ENCODE data around the gene SAPCD2.
"Not testable (repeated sequence)": the region's sequence is repeated elsewhere in the genome, so short reads cannot be mapped to it uniquely, and the experiment has no call there.

SAPCD2 gene

DNA sequence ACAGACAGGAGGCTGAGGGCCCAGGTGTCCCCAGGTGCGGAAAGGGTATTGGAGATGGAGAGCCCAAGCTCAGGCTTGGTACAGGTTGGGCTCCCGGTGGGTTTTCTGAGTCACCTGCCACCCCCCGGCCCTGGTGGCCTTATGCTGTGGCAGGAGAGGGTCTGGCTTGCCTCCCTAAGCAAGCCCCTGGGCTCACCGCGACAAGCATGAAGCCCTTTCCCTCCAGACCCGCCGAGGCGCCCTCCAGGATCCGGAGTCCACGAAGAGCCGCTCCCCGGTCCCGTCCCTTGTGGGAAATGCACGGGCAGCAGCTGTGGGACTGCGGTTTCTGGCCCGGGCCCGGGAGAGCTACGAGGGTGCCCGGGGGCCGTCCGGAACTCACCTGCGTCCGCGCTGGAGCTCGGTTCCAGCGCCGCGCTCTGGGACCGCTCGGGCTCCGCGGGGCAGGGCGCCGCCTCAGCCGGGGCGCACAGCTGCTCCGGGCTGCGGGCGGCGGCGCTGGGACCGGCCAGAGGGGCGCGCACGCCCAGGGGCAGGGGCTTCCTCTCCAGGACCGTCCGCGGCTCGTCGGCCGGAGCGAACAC is 757 bp downstream of the SAPCD2 start:
- Histone ChIP-seq H3K4me1 (ENCODE audit: control insufficient read depth, insufficient read depth, low read length) (peaks cover 13% of the 10 kb centered on the region), H3K9ac (ENCODE audit: low read length in 2 of 2) (no peak overlapping the region), H3K4me3 (ENCODE audit: low read length in 2 of 2) (no peak overlapping the region)

DNA sequence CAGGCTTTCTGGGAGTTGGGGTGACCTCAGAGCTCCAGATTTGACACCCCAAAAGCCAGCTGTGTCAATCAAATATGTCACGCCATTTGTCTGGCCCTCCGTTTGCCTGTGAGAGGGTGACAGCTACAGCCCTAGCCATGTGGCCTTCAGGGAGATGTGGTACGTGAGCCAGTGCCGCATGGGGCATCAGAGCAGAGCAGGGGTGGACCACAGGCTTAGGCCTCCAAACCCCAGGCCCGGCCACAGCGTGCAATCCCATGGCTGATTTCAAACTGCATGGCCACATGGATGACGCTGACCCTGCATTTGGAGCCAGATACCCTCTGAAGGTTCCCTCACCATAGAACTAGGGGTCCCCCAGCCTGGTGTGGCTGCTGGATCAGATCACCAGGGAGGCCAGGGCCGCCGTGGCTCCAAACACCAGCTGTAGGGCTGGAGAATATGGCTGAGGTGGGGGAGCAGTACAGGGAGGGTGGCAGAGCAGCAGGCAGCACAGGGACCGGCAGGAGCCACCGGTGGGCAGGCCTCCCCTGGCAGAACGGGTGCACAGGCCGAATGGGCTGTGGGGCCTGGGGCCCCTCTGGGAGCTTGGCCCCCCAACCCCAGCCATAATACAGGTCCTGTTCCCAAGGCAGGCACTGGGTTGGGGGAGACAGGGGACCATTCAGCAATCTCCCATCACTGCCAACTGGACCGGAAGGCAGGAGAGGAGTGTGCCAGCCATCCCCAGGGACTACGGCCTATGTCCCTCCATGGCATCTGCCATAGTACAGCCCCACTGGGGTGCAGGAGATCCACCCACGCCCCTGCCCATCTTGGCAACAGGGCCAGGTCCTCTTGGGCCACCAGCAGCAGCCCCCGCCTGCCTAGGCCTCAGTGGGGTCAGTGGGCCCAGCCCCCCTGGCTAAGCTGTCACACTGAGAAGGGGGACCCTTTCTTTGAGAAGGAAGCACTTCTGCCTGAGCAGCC is 1.5 kb downstream of the SAPCD2 start:
- H3K9ac ChIP-seq (ENCODE audit: low read length in 2 of 2): no peak overlapping the region
- H3K4me1 ChIP-seq (ENCODE audit: control insufficient read depth, insufficient read depth, low read length): peaks cover 16% of the 10 kb centered on the region
- no peak overlapping the region for H3K27ac ChIP-seq (ENCODE audit: low read length)
- no peaks in the 10 kb centered on the region for H3K36me3 ChIP-seq (ENCODE audit: control insufficient read depth in 2 of 2, insufficient read depth in 2 of 2, low read length in 2 of 2)
- no peak overlapping the region for H3K4me3 ChIP-seq (ENCODE audit: low read length in 2 of 2)
- peaks cover 17 to 28% of the 10 kb centered on the region in 2 donors for H3K27me3 ChIP-seq (ENCODE audit: control insufficient read depth in 1 of 2, insufficient read depth in 2 of 2, low read length in 2 of 2)
- no peaks in the 10 kb centered on the region for H3K9me3 ChIP-seq (ENCODE audit: control insufficient read depth in 2 of 2, low read length in 2 of 2)

More for the DNA sequence above, 757 bp downstream of the SAPCD2 start:
- Histone ChIP-seq H3K27me3 (ENCODE audit: control insufficient read depth in 1 of 2, insufficient read depth in 2 of 2, low read length in 2 of 2) (peaks cover 17 to 25% of the 10 kb centered on the region in 2 donors), H3K9me3 (ENCODE audit: control insufficient read depth in 2 of 2, low read length in 2 of 2) (no peaks in the 10 kb centered on the region), H3K27ac (ENCODE audit: low read length) (no peak overlapping the region), H3K36me3 (ENCODE audit: control insufficient read depth in 2 of 2, insufficient read depth in 2 of 2, low read length in 2 of 2) (no peaks in the 10 kb centered on the region)

DNA sequence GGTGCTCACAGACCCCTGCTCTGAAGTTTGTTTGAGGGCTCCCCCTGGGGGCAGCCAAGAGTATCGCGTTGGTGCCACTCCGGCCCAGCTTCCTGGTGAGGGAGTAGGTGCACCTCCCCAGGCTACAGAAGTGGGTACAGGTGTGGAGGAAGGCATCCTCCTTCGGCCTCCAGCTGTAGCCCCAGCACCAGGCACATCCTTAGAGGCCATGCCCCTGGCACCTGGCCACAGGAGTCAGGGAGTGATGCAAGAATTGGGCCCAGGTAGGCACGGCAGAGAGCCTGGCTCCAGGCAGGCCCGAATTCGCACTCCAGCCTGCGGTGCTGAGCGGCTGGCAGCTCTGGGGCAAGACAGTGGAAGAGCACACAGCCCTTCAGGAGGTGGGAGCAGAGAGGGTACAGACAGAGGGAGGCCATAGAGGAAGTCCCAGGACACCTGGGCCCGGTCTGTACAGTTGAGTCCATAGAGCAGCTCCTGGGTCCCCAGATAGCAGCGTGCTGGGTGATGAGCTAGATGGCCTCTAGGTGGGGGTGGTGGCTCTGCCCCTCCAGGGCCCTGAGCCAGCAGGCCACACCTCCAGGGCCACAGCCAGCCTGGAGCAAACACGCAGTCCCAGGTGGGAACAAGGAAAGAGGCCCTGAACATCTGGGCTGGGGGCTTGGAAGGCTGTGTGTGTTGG is 2.4 kb downstream of the SAPCD2 start:
- no peaks in the 10 kb centered on the region for H3K9me3 ChIP-seq (ENCODE audit: control insufficient read depth in 2 of 2, low read length in 2 of 2)
- H3K27ac ChIP-seq (ENCODE audit: low read length): no peak overlapping the region
- no peak overlapping the region for H3K9ac ChIP-seq (ENCODE audit: low read length in 2 of 2)
- no peaks in the 10 kb centered on the region for H3K36me3 ChIP-seq (ENCODE audit: control insufficient read depth in 2 of 2, insufficient read depth in 2 of 2, low read length in 2 of 2)
- peaks cover 17 to 30% of the 10 kb centered on the region in 2 donors for H3K27me3 ChIP-seq (ENCODE audit: control insufficient read depth in 1 of 2, insufficient read depth in 2 of 2, low read length in 2 of 2)
- H3K4me3 ChIP-seq (ENCODE audit: low read length in 2 of 2): no peak overlapping the region
- peaks cover 17% of the 10 kb centered on the region for H3K4me1 ChIP-seq (ENCODE audit: control insufficient read depth, insufficient read depth, low read length)

DNA sequence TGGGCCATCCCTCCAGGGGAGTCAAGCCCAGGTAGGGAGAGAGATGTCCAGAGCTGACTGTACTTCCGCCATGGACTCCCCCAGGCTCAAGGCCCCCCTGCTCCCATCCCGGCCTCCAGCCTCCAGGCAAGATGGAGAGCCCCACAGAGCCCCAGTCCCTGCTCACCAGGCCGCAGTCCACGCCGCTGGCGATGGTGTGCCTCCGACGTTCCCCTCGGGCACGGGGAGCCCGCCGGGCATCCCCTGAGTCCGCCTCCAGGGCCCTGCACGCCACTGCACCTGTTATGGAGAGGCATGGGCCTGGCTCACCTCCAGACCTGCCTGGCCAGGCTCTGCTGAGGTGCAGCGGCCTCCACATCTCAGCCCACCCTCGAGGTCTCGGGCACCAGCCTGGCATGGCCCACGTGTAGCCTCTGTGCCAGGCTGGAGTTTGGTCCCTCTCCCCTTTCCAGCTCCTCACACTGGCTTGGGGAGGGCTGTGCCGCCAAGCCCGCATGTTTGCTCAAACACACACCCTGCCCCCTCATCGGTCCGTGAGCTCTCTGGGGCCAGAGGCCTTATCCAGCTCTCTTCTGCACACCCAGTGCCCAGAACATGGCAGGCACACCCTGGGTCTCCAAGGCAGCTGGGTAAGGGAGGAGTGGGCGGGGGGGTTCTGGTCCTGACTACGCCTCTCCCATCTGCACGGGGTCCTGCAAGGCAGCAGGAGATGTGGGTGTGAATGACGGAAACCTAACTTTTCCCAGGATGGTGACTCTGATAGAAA is 4.1 kb downstream of the SAPCD2 start:
- H3K27me3 ChIP-seq (ENCODE audit: control insufficient read depth in 1 of 2, insufficient read depth in 2 of 2, low read length in 2 of 2): peaks cover 17 to 30% of the 10 kb centered on the region in 2 donors
- H3K9ac ChIP-seq (ENCODE audit: low read length in 2 of 2): no peak overlapping the region
- no peaks in the 10 kb centered on the region for H3K36me3 ChIP-seq (ENCODE audit: control insufficient read depth in 2 of 2, insufficient read depth in 2 of 2, low read length in 2 of 2)
- no peaks in the 10 kb centered on the region for H3K9me3 ChIP-seq (ENCODE audit: control insufficient read depth in 2 of 2, low read length in 2 of 2)
- peaks cover 16% of the 10 kb centered on the region for H3K4me1 ChIP-seq (ENCODE audit: control insufficient read depth, insufficient read depth, low read length)
- H3K27ac ChIP-seq (ENCODE audit: low read length): no peak overlapping the region
- no peak overlapping the region for H3K4me3 ChIP-seq (ENCODE audit: low read length in 2 of 2)

DNA sequence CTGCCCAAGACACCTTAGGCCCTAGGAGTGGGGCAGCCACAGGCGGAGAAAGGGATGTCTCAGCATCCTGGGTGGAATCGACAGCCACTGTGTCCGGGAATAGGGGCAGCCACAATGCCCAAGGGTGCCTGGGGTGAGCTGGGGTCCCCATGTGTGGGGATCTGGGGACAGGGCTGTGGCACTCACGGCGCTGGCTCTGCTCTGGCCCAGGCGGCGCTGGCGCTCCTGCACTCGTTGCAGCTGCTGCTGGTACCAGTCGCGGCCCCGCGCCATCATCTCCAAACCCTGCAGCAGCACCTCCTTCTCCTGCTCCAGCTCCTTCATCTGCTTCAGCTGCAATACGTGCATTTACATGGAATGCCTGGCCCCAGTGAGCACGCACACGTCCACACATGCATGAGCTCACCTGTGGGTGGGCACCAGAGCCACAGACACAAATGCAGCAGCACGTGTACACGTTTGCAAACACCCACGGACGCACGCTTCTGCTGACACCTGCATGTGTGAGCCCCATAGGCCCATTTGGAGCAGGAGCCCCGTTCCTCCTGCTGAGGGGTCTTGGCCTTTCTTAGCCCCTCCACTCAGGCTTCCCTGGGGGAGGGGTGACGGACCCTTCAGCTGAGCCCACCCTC is 4.9 kb downstream of the SAPCD2 start:
- Histone ChIP-seq H3K36me3 (ENCODE audit: control insufficient read depth in 2 of 2, insufficient read depth in 2 of 2, low read length in 2 of 2) (no peaks in the 10 kb centered on the region), H3K27me3 (ENCODE audit: control insufficient read depth in 1 of 2, insufficient read depth in 2 of 2, low read length in 2 of 2) (peaks cover 17 to 30% of the 10 kb centered on the region in 2 donors), H3K9ac (ENCODE audit: low read length in 2 of 2) (no peak overlapping the region), H3K4me3 (ENCODE audit: low read length in 2 of 2) (no peak overlapping the region), H3K9me3 (ENCODE audit: control insufficient read depth in 2 of 2, low read length in 2 of 2) (no peaks in the 10 kb centered on the region), H3K4me1 (ENCODE audit: control insufficient read depth, insufficient read depth, low read length) (peaks cover 10% of the 10 kb centered on the region), H3K27ac (ENCODE audit: low read length) (no peak overlapping the region)

DNA sequence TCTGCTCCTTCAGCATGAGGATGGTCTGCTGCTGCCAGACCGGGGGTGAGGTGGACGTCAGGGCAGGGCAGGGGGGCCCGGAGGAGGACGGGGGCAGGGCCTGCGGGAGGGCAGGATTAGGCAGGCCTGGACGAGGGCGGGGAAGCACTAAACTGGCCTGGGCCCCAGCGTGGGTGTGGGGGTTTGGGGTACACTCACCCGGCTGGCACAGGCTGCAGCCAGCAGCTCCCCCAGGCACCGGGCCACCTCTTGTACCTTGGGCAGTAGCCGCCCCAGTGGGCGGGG is 5.5 kb downstream of the SAPCD2 start:
- H3K27me3 ChIP-seq (ENCODE audit: control insufficient read depth in 1 of 2, insufficient read depth in 2 of 2, low read length in 2 of 2): peaks cover 17 to 30% of the 10 kb centered on the region in 2 donors
- H3K9ac ChIP-seq (ENCODE audit: low read length in 2 of 2): no peak overlapping the region
- no peaks in the 10 kb centered on the region for H3K36me3 ChIP-seq (ENCODE audit: control insufficient read depth in 2 of 2, insufficient read depth in 2 of 2, low read length in 2 of 2)
- H3K9me3 ChIP-seq (ENCODE audit: control insufficient read depth in 2 of 2, low read length in 2 of 2): no peaks in the 10 kb centered on the region
- H3K4me3 ChIP-seq (ENCODE audit: low read length in 2 of 2): no peak overlapping the region
- no peak overlapping the region for H3K27ac ChIP-seq (ENCODE audit: low read length)
- peaks cover 7% of the 10 kb centered on the region for H3K4me1 ChIP-seq (ENCODE audit: control insufficient read depth, insufficient read depth, low read length)

DNA sequence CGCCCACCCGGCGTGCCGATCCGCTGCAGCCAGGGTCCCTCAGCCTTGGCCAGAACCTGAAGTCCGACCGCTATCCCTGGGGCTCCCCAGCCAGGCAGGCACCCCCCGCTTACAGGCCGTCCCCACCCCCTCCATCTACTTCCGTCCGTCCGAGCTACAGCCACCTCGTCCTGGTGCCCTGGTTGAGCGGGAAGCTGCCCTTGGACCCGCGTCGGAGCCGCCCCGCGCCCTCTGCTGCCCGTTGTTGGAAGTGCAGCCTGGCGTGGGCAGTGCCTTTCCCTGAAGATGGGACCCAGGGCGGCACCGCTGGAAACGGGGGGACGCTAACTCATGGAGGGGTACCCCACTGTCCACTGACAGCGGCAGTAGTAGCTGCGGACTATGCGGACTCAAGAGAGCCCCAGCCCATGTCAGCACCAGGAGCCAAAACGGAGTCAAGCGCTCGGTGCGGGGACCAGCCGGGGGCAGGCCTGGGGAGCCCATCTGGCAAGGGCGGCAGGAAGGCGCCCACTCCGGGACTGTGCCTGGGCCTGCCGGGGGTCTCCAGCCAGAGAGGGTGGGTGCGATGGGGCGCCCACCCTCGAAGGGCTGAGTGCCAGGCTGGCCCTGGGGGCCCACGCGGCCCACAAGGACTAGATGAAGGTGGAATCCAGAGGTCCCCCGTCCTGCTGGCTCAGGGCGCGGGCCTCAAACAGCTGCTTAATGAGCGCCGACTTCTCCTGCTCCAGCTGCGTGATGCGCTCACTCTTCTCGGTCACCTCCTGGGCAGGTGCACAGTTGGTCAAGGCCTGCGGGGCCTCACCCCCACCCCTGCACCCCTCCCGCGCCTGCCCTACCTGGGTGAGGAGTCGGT is 6.1 kb downstream of the SAPCD2 start:
- Histone ChIP-seq H3K4me1 (ENCODE audit: control insufficient read depth, insufficient read depth, low read length) (peaks cover 4% of the 10 kb centered on the region), H3K27ac (ENCODE audit: low read length) (no peak overlapping the region), H3K4me3 (ENCODE audit: low read length in 2 of 2) (no peak overlapping the region), H3K9ac (ENCODE audit: low read length in 2 of 2) (no peak overlapping the region), H3K27me3 (ENCODE audit: control insufficient read depth in 1 of 2, insufficient read depth in 2 of 2, low read length in 2 of 2) (peaks cover 14 to 25% of the 10 kb centered on the region in 2 donors), H3K9me3 (ENCODE audit: control insufficient read depth in 2 of 2, low read length in 2 of 2) (no peaks in the 10 kb centered on the region), H3K36me3 (ENCODE audit: control insufficient read depth in 2 of 2, insufficient read depth in 2 of 2, low read length in 2 of 2) (no peaks in the 10 kb centered on the region)

DNA sequence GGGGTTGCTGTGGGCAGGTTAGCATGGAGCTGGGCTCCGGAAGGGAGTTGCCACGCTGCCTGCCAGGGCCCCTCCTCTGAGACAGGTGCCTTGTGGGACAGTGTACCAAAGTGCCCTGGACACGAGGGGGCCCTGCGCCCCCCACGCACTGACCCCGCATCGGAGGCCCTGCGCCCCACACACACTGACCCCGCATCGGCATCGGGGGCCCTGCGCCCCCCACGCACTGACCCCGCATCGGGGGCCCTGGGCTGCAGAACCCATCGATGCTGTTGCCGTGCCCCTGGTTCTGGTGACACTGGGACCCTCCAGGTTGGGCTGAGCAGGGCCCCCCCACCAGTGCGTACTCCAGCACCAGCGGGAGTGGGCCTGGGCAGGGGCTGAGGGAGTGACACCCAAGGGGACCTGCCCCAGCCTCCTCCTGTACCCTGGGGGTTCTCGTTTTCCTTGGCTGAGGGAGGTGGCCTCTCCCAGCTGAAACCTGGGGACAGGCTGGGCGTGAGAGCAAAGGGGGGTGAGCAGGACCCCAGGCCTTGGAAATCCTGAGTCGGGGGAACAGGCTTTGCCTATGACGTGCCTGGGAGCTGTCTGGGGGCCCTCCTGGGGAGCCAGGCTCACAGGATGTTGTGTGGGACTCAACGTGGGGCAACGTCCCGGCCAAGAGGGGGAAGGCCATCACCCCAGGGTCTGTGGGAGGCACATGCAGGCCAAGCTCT is 6.9 kb downstream of the SAPCD2 start:
- H3K9ac ChIP-seq (ENCODE audit: low read length in 2 of 2): no peak overlapping the region
- no peak overlapping the region for H3K27ac ChIP-seq (ENCODE audit: low read length)

DNA sequence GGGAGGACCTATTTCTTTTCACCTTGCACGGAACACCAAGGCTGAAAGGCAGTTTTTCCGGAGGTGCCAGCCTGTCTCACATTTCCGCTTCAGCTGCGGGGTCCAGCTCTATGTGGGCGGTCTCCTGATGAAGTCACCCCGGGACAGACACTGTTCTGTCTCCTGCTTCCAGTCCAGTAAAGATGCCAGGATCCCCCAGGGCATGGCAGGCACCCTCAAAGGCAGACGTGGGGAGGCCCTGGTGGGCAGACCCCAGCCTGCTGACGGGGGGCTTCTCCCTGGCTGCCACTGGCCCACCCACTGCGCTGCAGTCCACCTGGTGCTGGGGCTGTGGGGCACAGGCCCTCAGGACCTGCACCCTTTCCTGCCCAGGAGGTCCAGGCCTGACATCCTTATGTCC is 7.6 kb downstream of the SAPCD2 start:
- H3K27ac ChIP-seq (ENCODE audit: low read length); H3K4me3 ChIP-seq (ENCODE audit: low read length in 2 of 2); H3K9me3 ChIP-seq (ENCODE audit: control insufficient read depth in 2 of 2, low read length in 2 of 2); H3K4me1 ChIP-seq (ENCODE audit: control insufficient read depth, insufficient read depth, low read length); H3K36me3 ChIP-seq (ENCODE audit: control insufficient read depth in 2 of 2, insufficient read depth in 2 of 2, low read length in 2 of 2); H3K9ac ChIP-seq (ENCODE audit: low read length in 2 of 2): not testable (repeated sequence)
- H3K27me3 ChIP-seq (ENCODE audit: control insufficient read depth in 1 of 2, insufficient read depth in 2 of 2, low read length in 2 of 2): peaks cover 1 to 10% of the 10 kb centered on the region in 2 donors

More for the DNA sequence above, 6.9 kb downstream of the SAPCD2 start:
- Histone ChIP-seq H3K4me3 (ENCODE audit: low read length in 2 of 2) (no peak overlapping the region), H3K36me3 (ENCODE audit: control insufficient read depth in 2 of 2, insufficient read depth in 2 of 2, low read length in 2 of 2) (no peaks in the 10 kb centered on the region), H3K4me1 (ENCODE audit: control insufficient read depth, insufficient read depth, low read length) (peaks cover 4% of the 10 kb centered on the region), H3K9me3 (ENCODE audit: control insufficient read depth in 2 of 2, low read length in 2 of 2) (no peaks in the 10 kb centered on the region), H3K27me3 (ENCODE audit: control insufficient read depth in 1 of 2, insufficient read depth in 2 of 2, low read length in 2 of 2) (peaks cover 6 to 17% of the 10 kb centered on the region in 2 donors)

Data from stomach smooth muscle (tissue), 2 donors.